ENCODE results near the gene ZSWIM7. TPM values are rescaled to one million over a fixed set of nuclear protein-coding genes. Genes with fewer than 3 reads are reported as not detected.
A peak's percentile ranks its signal among the peaks of the same experiment; 100 is the strongest.

The ZSWIM7 gene
- total RNA-seq, 3 donors from 2014 or later: 7.2 to 9.7 (median 9.5) TPM

DNA sequence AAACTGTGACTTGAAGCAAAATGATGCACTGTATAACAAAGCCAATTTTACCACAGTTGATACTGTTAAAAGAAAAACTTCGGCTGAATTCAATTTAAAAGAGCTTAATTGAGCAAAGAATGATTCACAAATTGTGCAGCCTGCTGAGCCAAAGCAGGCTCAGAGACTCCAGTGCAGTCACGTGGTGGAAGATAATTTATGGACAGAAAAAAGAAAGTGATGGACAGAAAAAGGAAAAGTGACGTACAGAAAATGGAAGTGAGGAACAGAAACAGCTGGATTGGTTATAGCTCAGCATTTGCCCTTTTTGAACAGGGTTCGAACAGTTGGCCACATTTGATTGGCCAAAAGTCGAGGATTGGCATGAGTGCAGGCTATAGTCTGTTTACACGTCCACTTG, 25.7 kb downstream of the ZSWIM7 start:
- DNase-seq: no peak
- H3K27me3 Mint-ChIP-seq (ENCODE audit: low read depth): peaks cover 4% of the 10 kb centered on the region
- no peak for ATAC-seq
- no peak overlapping the region for H3K4me3 Mint-ChIP-seq
- H3K9me3 Mint-ChIP-seq: no peaks in the 10 kb centered on the region
- no peaks in the 10 kb centered on the region for H3K4me1 Mint-ChIP-seq (ENCODE audit: low read depth)
- peaks cover 14% of the 10 kb centered on the region for H3K36me3 Mint-ChIP-seq (ENCODE audit: insufficient read depth)

GRCh38 chr17:15973016-15973415, 26.5 kb downstream of the ZSWIM7 start:
- ATAC-seq: no peak
- H3K9me3 Mint-ChIP-seq: no peaks in the 10 kb centered on the region
- no peak overlapping the region for H3K4me3 Mint-ChIP-seq
- H3K4me1 Mint-ChIP-seq (ENCODE audit: low read depth): no peaks in the 10 kb centered on the region
- peaks cover 13% of the 10 kb centered on the region for H3K36me3 Mint-ChIP-seq (ENCODE audit: insufficient read depth)
- peaks cover 4% of the 10 kb centered on the region for H3K27me3 Mint-ChIP-seq (ENCODE audit: low read depth)
- DNase-seq: no peak

- Mint-ChIP-seq H3K4me1 (ENCODE audit: low read depth) (no peaks in the 10 kb centered on the region), H3K27me3 (ENCODE audit: low read depth) (peaks cover 7% of the 10 kb centered on the region), H3K9me3 (no peaks in the 10 kb centered on the region), H3K36me3 (ENCODE audit: insufficient read depth) (peaks cover 10% of the 10 kb centered on the region), H3K4me3 (no peak overlapping the region)
- no peak for DNase-seq
- no peak for ATAC-seq
These were observed 27.0 kb downstream of the ZSWIM7 start for GRCh38 chr17:15972497-15972951.

GRCh38 chr17:15971882-15972281, 27.6 kb downstream of the ZSWIM7 start:
- H3K4me1 Mint-ChIP-seq (ENCODE audit: low read depth): no peaks in the 10 kb centered on the region
- no peaks in the 10 kb centered on the region for H3K9me3 Mint-ChIP-seq
- ATAC-seq (no peak), DNase-seq (no peak)
- peaks cover 5% of the 10 kb centered on the region for H3K36me3 Mint-ChIP-seq (ENCODE audit: insufficient read depth)
- H3K4me3 Mint-ChIP-seq: no peak overlapping the region
- peaks cover 7% of the 10 kb centered on the region for H3K27me3 Mint-ChIP-seq (ENCODE audit: low read depth)

- Mint-ChIP-seq H3K27me3 (ENCODE audit: low read depth) (peaks cover 9% of the 10 kb centered on the region), H3K9me3 (no peaks in the 10 kb centered on the region)
These were observed 28.3 kb downstream of the ZSWIM7 start for GRCh38 chr17:15971098-15971678.

GRCh38 chr17:15970500-15970899, 29.0 kb downstream of the ZSWIM7 start:
- Mint-ChIP-seq H3K36me3 (ENCODE audit: insufficient read depth) (peaks cover 2% of the 10 kb centered on the region), H3K9me3 (no peaks in the 10 kb centered on the region), H3K4me1 (ENCODE audit: low read depth) (peaks cover 1% of the 10 kb centered on the region), H3K4me3 (no peak overlapping the region), H3K27me3 (ENCODE audit: low read depth) (peaks cover 9% of the 10 kb centered on the region)
- DNase-seq (no peak), ATAC-seq (no peak)

More at GRCh38 chr17:15971098-15971678, 28.3 kb downstream of the ZSWIM7 start:
- Mint-ChIP-seq H3K4me3 (no peak overlapping the region), H3K36me3 (ENCODE audit: insufficient read depth) (peaks cover 2% of the 10 kb centered on the region), H3K4me1 (ENCODE audit: low read depth) (peaks cover 1% of the 10 kb centered on the region)
- ATAC-seq (no peak), DNase-seq (no peak)

DNA sequence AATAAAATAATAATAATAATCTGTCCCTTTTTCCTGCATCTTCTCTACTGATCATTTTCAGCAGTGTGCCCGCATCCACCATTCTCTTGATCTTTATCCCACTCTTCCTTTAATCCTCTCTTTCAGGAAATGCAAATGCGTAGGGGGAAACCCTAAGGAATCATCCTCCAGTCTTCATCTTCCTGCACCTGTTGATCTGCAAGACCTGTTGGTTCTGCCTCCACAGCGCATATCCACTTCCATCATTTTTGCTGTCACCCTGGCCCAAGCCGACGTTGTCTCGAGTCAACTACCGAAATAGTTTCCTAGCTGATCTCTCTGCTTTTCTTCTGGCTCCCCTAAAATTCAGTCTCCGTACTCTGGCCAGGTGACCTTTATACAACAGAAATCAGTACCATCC, 30.0 kb downstream of the ZSWIM7 start:
- H3K4me3 Mint-ChIP-seq: no peak overlapping the region
- no peaks in the 10 kb centered on the region for H3K36me3 Mint-ChIP-seq (ENCODE audit: insufficient read depth)
- no peak for DNase-seq
- ATAC-seq: no peak
- peaks cover 9% of the 10 kb centered on the region for H3K27me3 Mint-ChIP-seq (ENCODE audit: low read depth)
- H3K9me3 Mint-ChIP-seq: no peaks in the 10 kb centered on the region
- H3K4me1 Mint-ChIP-seq (ENCODE audit: low read depth): peaks cover 1% of the 10 kb centered on the region

- Mint-ChIP-seq H3K4me3 (no peak overlapping the region), H3K27me3 (ENCODE audit: low read depth) (peaks cover 9% of the 10 kb centered on the region), H3K36me3 (ENCODE audit: insufficient read depth) (no peaks in the 10 kb centered on the region), H3K4me1 (ENCODE audit: low read depth) (peaks cover 1% of the 10 kb centered on the region), H3K9me3 (no peaks in the 10 kb centered on the region)
- no peak for ATAC-seq
- no peak for DNase-seq
These were observed 31.7 kb downstream of the ZSWIM7 start for GRCh38 chr17:15967706-15968399.

GRCh38 chr17:15966879-15967248, 32.6 kb downstream of the ZSWIM7 start:
- no peak overlapping the region for H3K4me3 Mint-ChIP-seq
- peaks cover 1% of the 10 kb centered on the region for H3K4me1 Mint-ChIP-seq (ENCODE audit: low read depth)
- DNase-seq (no peak), ATAC-seq (no peak)
- H3K9me3 Mint-ChIP-seq: no peaks in the 10 kb centered on the region
- H3K36me3 Mint-ChIP-seq (ENCODE audit: insufficient read depth): no peaks in the 10 kb centered on the region
- H3K27me3 Mint-ChIP-seq (ENCODE audit: low read depth): peaks cover 9% of the 10 kb centered on the region

DNA sequence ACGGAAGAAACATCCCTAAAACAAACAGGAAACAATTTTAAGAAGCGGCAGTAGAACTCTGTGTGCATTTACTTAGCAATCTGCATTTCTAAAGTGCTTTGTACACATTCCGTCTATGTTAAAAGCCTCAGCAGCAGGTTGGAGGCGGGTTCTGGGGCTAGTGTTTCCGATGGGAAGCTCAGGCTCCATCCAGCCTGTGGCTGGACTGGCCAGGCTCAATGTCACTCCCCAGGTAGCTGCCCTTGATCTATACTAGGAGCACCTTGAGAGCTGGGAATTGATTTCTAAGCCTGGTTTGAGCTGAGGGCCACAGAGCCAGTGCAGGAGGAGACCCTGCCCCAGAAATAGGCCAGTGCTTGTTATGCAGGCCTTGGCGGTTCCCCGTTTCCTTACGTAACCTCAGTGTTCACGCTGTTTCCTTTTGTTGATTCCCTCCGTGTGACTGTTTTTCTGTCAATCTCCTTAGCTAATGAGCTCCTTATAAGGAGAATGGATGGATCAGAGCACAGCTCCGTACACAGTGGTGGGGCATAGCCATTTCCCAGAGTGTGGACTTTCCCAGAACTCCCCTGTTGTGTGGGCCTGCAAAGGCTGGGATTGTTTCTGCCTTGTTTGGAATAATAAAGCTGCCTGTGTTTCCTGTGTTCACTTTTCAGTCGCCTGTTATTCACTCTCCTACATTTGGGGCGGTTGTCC, 33.2 kb downstream of the ZSWIM7 start:
- Mint-ChIP-seq H3K36me3 (ENCODE audit: insufficient read depth) (no peaks in the 10 kb centered on the region), H3K9me3 (no peaks in the 10 kb centered on the region), H3K4me3 (no peak overlapping the region), H3K27me3 (ENCODE audit: low read depth) (peaks cover 9% of the 10 kb centered on the region), H3K4me1 (ENCODE audit: low read depth) (peaks cover 1% of the 10 kb centered on the region)
- ATAC-seq (no peak), DNase-seq (no peak)

DNA sequence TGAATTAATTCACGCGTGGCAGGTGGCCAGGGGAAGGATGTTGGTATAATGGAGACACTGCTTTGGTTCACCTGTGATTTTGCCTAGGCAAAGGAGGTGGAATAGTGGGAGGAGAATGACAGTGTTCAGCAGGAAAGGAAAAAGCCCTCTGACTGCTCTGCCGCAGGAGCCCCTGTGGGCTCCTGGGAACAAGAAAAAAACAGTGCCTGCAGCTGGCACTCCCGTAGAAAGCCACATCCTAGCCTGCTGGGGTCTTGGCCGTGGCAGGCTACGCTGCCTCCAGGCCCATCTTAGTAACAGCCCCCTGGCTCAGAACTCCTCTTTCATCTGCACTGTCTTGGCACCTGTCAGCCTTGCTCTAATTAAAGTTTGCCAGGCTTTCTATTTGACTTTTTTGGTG, 34.0 kb downstream of the ZSWIM7 start:
- DNase-seq: no peak
- no peak overlapping the region for H3K4me3 Mint-ChIP-seq

DNA sequence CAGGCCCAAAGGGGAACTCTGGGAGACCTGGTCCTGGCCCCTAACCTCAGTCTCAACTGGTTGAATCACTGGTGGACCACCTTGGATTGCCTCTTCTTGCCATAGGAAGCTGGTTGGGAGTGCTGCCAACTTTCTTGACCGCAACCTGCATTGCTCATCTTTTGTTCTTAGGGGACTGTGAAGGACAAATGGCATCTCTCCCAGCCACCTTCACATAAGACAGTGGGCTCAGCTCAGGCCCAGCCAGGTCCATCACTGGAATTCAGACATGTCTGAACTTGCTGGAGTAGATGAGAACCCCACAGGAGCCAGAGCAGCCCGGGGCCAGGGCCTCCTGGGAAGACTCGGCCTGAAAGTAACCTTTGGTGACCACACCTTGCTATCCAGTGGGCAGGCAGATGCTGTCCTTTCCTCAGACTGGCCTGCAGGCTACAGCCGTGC, 35.8 kb downstream of the ZSWIM7 start:
- H3K27me3 Mint-ChIP-seq (ENCODE audit: low read depth): peaks cover 5% of the 10 kb centered on the region

More for the DNA sequence above, 34.0 kb downstream of the ZSWIM7 start:
- peak in 1 of 2 donors; percentile 38 for ATAC-seq
- Mint-ChIP-seq H3K9me3 (no peaks in the 10 kb centered on the region), H3K27me3 (ENCODE audit: low read depth) (peaks cover 9% of the 10 kb centered on the region), H3K36me3 (ENCODE audit: insufficient read depth) (no peaks in the 10 kb centered on the region), H3K4me1 (ENCODE audit: low read depth) (peaks cover 1% of the 10 kb centered on the region)

GRCh38 chr17:15958484-15958854, 41.0 kb downstream of the ZSWIM7 start:
- ATAC-seq (no peak), DNase-seq (no peak)
- H3K4me3 Mint-ChIP-seq: peak overlapping the region; percentile 50
- peaks cover 30% of the 10 kb centered on the region for H3K4me1 Mint-ChIP-seq (ENCODE audit: low read depth)
- H3K36me3 Mint-ChIP-seq (ENCODE audit: insufficient read depth): no peaks in the 10 kb centered on the region
- no peaks in the 10 kb centered on the region for H3K9me3 Mint-ChIP-seq
- H3K27me3 Mint-ChIP-seq (ENCODE audit: low read depth): peaks cover 11% of the 10 kb centered on the region

More for the DNA sequence above, 35.8 kb downstream of the ZSWIM7 start:
- no peaks in the 10 kb centered on the region for H3K9me3 Mint-ChIP-seq
- H3K4me3 Mint-ChIP-seq: no peak overlapping the region
- H3K36me3 Mint-ChIP-seq (ENCODE audit: insufficient read depth): no peaks in the 10 kb centered on the region
- ATAC-seq: no peak
- H3K4me1 Mint-ChIP-seq (ENCODE audit: low read depth): peaks cover 13% of the 10 kb centered on the region
- DNase-seq: no peak

DNA sequence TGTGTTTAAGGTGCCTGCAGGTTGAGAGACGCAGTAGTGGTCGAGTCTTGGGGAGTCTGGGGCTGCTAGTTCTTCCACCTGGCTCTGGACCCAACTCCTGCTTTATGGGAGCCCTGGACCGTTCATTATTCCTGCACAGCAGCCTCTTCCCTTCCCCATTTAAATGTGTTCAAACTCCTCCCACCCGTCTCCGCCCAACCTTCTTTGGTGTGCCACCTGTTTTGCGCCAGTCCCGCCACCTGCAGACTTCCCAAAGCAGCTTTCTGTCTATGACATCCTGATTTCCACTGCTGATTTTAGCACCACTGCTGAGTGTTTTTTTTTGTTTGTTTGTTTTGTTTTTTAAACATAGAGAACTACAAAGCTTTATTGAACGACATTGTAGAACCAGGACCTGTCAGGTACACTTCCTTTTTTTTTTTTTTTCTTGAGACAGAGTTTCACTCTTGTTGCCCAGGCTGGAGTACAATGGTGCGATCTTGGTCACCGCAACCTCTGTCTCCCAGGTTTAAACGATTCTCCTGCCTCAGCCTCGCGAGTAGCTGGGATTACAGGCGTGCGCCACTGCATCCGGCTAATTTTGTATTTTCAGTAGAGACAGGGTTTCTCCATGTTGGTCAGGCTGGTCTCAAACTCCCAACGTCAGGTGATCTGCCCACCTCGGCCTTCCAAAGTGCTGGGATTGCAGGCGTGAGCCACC, 41.7 kb downstream of the ZSWIM7 start:
- Mint-ChIP-seq H3K4me3 (no peak overlapping the region), H3K27me3 (ENCODE audit: low read depth) (peaks cover 11% of the 10 kb centered on the region), H3K9me3 (no peaks in the 10 kb centered on the region), H3K4me1 (ENCODE audit: low read depth) (peaks cover 30% of the 10 kb centered on the region), H3K36me3 (ENCODE audit: insufficient read depth) (no peaks in the 10 kb centered on the region)
- ATAC-seq (no peak), DNase-seq (no peak)
